ENCODE results near the gene STXBP4.

DNA sequence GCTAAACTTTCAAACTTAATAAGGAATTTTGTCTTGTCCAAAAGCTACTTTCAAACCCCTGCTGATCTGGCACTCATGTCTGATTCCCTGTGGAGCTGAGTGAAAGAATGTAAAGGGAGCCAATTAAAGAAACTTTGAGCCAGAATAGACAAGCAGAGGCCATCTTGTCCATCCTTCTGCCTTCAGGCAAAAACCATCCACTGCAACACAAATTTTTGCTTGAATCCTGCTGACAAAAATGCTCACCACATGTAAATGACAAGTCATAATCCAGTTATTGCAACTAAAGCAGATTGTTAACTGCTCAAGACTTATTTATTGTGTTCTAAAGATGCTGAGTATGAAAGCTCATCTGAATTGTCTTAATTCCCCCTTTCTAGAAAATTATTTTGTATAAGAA is 172.2 kb downstream of the STXBP4 start:
- no peak for TF ChIP-seq TEAD1 (CRISPR knock-in tag; IDR thresholded peaks at IDR 0.05)
- TF ChIP-seq FOXJ3 (CRISPR knock-in tag; IDR thresholded peaks at IDR 0.05; ENCODE audit: borderline replicate concordance): no peak
- TF ChIP-seq, protein P1, sequence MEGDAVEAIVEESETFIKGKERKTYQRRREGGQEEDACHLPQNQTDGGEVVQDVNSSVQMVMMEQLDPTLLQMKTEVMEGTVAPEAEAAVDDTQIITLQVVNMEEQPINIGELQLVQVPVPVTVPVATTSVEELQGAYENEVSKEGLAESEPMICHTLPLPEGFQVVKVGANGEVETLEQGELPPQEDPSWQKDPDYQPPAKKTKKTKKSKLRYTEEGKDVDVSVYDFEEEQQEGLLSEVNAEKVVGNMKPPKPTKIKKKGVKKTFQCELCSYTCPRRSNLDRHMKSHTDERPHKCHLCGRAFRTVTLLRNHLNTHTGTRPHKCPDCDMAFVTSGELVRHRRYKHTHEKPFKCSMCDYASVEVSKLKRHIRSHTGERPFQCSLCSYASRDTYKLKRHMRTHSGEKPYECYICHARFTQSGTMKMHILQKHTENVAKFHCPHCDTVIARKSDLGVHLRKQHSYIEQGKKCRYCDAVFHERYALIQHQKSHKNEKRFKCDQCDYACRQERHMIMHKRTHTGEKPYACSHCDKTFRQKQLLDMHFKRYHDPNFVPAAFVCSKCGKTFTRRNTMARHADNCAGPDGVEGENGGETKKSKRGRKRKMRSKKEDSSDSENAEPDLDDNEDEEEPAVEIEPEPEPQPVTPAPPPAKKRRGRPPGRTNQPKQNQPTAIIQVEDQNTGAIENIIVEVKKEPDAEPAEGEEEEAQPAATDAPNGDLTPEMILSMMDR (IDR thresholded peaks at IDR 0.05): no peak

Measured in WTC11 (cell line).